ENCODE measurements around the gene SIX3. TPM values are rescaled to one million over a fixed set of nuclear protein-coding genes. Genes with fewer than 3 reads are reported as not detected.

The SIX3 gene
- total RNA-seq, 1 donor from 2014 or later, result not detected

DNA sequence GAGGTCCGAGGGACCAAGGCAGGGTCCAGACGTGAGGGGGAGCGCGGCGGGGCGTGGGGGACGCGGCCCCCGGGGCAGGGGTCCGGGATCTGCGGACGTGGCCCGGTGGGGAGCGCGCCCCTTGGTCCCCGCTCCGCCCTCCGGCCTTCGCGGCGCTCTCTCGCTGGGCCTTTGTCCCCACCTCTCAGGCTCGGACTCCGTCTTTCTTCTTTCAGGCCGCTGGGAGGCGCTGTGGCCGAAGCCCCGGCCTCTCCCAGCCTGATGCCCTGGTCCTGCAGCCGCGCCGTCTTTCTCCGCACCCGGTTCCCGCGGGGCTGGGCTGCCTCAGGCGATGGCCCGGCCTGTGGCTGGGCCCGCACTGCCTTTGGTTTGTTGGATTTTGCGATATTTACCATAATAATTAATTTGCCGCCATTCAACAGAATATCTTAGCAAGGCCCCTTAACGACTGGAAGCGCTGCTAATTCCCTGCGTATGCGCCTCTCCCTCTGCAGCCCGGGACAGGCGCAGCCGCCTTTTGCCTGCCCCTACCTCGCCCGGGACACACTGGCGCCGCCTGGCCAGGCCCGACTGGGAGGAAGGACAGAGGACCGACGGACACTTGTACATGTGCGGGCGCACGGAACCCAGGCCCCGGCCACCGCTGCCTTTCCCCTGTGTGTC lies 10.8 kb downstream of the SIX3 start:
- peak; percentile 55 for ATAC-seq
- intact Hi-C loops (cut with DNase I), result no loop called here

DNA sequence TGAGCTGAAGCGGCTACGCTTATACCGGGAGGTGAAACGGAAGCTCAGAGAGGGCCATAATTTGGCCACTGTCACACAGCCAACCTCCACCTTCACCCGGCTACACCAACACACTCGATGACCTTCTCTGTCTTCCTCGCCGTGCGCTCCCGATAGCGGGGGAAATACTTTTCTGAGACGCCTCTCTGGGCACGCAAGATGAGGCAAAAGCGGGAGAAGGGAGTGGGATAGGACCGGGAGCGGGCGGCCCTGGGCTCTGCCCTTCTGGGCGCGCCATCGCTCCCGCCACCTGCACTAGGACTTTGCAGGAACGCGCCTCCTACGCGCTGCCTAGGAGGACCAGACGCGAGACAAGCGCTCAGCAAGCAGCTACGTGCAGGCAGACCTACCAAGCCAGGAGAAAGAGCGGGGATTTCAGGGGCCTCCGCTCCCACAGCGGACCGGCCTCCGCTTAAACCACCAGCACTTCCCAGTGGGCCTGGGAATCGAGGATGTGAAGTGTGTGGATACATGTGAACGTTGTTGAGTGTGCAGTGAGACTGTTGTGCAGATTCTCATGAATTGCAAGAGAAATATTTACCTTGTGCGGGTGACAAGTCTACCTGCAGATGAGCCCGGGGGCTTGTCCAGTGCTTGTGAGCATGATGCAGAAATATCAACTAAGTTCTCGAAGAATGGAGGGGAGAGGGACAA lies 11.4 kb downstream of the SIX3 start:
- DNase-seq (ENCODE audit: low spot score) (no peak), ATAC-seq (no peak)
- intact Hi-C loops (cut with DNase I), result no loop called here

More for the DNA sequence above, 10.8 kb downstream of the SIX3 start:
- no peak for DNase-seq (ENCODE audit: low spot score)

DNA sequence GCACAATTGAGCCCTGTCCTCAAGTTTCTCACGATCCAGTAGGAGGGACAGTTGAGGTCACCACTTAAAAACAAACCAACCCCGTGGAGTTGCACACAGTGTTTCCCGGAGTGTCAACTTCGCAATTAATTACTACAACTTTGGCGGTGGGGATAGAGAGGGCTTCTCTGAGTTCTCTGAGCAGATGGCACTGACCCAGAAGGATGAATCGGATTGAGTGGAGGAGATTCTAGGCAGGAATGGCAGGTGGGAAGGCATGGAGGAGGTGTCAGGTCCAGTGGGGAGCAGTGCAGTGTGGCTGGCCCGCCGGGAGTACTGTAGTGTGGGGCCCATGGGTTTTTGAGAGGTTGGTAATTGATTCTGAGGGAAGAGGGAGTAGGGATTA lies 12.0 kb downstream of the SIX3 start:
- DNase-seq (ENCODE audit: low spot score) (no peak), ATAC-seq (no peak)
- intact Hi-C loops (cut with DNase I), result no loop called here

DNA sequence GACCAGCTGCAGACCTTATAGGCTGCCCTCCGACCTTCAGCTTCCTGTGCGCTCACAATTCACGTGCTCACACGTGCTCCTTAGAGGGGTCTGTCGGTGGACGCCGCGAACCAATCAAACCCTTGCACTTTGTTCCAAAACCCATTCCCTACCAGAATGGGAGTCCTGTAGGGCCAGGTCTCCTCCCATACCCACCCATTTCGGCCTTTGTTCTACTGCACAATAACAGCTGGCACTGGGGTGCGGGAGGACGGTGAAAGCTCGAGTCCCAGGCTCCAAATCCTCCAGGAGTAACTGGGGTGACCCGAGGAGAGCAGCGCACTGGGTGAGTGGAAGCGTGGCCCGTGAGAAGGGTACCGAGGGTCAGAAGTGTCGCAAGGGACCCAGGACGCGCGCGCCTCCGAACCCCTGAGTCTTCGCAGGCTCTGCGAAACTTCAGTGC lies 13.0 kb downstream of the SIX3 start:
- DNase-seq (ENCODE audit: low spot score) (no peak), ATAC-seq (no peak)
- intact Hi-C loops (cut with DNase I), result no loop called here

DNA sequence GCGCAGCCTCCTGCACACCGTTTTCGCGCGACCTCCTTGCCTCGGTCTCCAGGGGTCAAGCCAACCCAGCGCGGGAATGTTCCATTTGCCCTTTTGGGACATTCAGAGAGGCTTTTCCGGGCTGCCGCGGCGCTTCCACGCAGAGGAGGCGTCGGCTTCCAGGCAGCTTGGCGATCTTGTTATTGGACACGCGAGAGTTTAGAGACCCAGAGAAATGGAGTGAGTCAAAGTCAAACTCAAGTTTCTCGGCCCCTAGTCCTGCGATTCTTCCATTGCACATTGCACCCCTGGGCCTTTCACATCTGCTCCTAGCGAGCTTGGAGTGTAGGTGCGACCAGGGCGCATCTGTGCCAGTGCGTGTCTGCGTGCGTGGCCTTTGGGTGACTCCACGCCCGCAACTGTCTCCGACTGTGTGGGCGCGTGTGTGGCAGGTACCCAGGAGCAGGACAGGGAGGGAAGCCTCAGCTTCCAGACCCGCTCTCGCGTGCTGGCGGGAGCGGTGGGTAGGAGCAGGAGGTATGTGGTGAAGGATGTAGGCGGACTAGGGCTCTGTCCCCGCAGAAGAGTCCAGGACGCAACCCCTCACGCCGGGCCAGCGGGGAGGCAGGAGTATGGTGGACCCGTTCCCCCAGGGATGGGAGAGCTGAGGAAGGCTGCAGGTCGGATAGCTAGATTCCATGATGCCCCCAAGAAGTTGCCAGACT lies 13.5 kb downstream of the SIX3 start:
- ATAC-seq (no peak), DNase-seq (ENCODE audit: low spot score) (no peak)
- intact Hi-C loops (cut with DNase I), result no loop called here

DNA sequence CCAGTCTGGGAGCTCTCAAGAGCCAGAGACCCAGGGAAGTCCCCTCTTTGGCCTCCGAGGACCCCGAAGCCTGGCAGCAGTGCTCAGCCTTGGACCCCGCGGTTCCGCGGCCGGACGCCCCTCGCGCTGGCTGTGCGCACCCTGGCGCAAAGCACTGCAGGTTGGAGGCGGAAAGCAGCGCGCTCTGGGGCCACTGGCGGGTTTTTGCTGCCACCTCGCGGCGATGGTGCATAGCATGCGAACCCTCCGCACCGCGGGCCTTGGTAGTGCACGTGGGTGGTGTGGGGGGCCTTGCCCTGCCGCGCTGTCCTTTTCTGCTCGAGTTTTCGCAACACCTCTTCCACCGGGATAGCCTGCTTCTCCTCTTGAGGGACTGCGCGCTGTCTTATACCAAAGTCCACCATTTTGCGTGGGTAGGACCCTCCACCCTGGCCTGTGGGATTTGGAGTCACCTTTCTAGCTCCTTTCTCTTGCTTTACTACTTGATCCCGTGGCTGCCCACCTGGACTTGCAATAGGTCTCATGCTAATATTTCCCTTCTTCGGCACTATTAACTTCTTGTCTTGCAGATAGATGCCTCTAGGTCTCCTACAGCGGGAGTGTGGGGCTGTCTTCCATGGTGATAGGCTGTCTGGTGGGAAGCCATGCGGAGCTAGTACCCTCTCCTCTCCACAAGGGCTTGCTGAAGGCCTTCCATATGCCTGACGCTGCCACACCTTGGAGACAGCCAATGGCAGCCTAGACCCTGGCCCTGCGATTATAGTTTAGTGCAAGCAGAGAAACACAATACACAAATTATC lies 14.3 kb downstream of the SIX3 start:
- ATAC-seq (peak; percentile 86), DNase-seq (ENCODE audit: low spot score) (peak; percentile 86)
- intact Hi-C loops (cut with DNase I), result no loop called here

DNA sequence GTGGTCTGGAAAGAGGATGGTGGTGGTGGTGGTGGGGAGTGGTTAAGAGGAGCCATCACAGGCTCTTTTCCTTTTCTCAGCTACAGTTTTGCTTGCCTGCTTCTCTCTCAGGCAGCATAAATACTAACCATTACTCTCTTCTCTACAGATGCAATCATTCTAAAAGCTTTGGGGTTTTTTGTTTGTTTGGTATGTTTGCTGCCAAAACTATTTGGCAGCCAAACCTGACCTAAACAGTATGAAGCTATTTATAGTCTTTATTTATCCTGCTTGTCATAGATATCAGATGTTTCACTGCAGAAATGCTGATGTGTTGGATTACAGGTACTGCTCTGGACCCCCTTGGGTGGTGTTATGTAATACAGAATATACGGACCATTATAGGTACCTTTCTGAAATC lies 15.3 kb downstream of the SIX3 start:
- ATAC-seq (no peak), DNase-seq (ENCODE audit: low spot score) (no peak)
- intact Hi-C loops (cut with DNase I), result no loop called here

DNA sequence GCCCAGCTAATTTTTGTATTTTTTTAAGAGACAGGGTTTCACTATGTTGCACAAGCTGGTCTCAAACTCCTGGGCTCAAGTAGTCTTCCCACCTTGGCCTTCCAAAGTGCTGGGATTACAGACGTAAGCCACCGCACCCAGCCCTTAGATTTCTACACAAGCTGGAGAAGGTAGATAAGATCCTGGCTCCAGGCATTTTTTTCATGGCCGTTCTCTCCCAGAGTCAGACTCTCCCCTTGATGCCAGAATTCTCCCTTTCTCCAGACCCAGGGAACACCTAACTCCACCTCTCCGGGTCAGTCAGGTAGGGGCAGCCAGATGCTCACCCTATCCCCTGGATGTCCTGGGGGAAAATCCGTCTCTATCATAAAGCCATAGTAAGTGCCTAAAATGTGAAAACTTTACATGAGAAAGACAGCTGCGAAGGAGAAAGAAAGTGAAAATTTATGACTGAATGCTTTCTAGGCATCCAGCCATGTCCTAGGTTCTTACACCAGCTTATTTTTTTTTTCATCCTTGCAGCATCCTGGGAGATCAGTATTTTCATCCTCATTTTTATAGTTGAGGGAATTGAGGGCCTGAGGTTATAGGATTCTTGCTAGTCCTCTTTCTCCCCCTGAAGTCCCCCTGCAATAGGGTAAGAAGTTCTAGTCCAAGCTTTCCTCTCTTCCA lies 16.3 kb downstream of the SIX3 start:
- intact Hi-C loops (cut with DNase I), result no loop called here
- ATAC-seq, result no peak

DNA sequence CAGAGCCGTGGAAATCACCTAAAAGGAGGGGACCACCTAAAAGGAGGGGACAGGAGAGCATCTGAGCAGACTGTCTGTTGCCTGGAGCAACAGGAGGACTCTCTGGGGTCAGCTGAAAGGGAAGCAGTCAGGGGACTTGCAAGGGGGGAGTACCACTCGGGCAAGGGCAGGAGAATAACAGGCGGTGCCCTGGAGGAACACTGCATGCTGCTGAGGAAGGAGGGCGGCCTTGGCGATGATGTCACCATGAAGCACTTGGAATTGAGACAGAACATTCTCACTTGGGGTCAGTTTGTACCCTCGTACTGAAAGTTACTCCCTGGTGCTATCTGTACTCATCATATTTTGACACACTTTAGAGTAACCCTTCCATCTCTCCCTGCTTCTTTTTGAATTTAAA lies 18.4 kb downstream of the SIX3 start:
- intact Hi-C loops (cut with DNase I), result no loop called here
- ATAC-seq, result no peak
- DNase-seq (ENCODE audit: low spot score), result no peak

More for the DNA sequence above, 16.3 kb downstream of the SIX3 start:
- DNase-seq (ENCODE audit: low spot score), result no peak

DNA sequence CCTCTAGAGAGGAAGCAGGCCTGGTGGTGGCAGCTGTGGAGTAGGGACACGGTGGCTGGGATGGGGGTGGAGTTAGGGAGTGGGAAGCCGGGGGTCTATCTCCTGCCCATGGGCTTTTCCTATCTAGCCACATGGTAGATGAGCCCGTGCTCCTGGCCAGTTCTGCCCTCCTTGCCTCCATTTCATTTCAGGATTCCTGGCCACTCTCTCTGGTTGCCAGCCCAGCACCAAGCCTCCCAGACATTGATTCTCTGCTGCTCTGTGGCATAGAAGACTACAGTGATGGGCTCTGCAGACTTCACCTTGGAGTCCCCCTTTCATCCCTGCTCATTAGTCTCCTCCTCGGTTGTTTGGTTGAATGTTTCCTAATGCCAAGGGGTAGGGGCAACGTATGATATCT lies 19.4 kb downstream of the SIX3 start:
- DNase-seq (ENCODE audit: low spot score) (no peak), ATAC-seq (no peak)
- intact Hi-C loops (cut with DNase I), result no loop called here

DNA sequence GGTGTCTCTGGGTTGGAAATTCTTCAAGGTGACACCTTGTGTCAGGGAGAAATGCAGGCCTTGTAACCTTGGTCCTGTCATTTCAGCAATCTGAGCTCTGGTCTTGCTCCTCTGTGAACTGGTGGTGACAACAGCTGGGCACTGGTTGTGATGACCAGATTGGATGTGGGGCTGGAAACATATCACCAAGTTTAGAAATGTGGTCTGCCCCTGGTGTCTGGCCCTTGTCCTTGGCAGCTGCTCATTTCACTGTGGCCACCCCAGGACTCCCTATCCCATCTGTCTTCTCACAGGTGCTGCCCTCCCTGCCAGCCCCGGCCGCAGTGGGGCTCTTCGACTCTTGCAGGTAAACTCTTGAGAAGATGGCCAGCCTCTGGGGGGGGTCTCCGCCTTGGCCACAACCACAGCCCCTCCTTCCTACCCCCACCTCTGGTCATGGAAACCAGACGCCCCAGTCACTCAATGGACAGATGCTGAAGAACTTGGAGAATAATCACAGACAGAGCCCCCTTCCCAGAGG lies 20.7 kb downstream of the SIX3 start:
- intact Hi-C loops (cut with DNase I), result no loop called here
- DNase-seq (ENCODE audit: low spot score) (no peak), ATAC-seq (no peak)

DNA sequence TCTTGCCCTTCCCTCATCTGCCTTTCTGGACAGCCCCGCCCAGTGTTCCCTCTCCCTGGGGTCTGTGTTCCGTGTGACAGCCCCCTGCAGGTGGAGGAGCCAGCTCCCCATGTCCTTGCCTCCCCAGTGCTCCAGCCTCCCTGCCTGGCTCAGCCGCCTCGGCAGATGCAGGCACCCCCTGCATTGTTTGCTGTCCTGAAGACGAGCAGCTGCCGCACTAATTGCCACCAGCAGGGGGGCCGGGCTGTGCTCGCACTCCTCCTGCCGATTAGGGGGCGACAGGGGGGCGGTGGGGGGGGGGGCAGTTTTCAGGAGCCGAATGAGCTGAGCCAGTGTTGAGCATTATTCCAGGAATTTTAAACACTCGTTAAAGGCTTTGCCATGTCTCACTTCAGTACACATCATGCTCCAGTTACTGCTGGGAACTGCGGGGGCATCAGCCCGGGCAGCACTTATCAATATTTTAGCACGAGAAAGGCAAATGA lies 23.3 kb downstream of the SIX3 start:
- ATAC-seq (no peak), DNase-seq (ENCODE audit: low spot score) (no peak)
- intact Hi-C loops (cut with DNase I), result no loop called here

DNA sequence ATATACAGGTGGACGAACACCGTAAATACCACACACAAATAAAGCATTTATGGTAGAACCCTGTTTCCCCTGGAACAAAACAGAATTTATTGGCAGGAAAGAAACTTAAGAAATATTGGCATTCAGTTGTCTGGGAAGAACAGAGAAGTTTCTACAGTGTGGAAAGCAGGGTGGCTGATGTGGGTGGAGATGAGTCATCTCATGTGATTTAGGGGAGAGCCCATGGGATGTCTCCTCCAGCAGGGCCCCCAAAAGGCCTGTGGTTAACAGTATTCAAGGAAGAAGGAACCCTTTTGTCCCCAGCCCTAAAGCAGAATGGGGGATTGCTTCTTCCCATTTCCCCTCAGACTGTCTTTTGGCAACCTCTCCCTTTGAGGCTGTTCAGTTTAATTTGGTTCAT lies 24.2 kb downstream of the SIX3 start:
- ATAC-seq (no peak), DNase-seq (ENCODE audit: low spot score) (no peak)
- intact Hi-C loops (cut with DNase I), result no loop called here

DNA sequence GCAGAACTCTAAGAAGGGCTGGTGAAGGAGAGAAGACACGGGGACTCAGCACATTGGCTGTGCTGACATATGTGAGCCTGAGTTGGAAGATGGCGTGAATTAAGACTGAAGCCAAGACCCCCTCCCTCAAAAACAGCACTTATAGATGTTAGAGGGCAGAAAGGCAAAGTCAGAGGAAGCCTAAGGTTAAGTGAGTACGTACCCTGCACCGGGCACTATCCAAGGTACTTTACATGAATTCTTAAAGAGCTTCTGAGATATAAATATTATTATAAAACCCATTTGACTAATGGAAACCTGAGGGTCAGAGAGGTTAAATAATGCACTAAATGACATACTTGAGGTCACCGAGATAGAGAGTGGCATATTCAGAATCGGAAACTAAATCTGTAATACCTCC lies 25.6 kb downstream of the SIX3 start:
- DNase-seq (ENCODE audit: low spot score) (no peak), ATAC-seq (no peak)
- intact Hi-C loops (cut with DNase I), result no loop called here

DNA sequence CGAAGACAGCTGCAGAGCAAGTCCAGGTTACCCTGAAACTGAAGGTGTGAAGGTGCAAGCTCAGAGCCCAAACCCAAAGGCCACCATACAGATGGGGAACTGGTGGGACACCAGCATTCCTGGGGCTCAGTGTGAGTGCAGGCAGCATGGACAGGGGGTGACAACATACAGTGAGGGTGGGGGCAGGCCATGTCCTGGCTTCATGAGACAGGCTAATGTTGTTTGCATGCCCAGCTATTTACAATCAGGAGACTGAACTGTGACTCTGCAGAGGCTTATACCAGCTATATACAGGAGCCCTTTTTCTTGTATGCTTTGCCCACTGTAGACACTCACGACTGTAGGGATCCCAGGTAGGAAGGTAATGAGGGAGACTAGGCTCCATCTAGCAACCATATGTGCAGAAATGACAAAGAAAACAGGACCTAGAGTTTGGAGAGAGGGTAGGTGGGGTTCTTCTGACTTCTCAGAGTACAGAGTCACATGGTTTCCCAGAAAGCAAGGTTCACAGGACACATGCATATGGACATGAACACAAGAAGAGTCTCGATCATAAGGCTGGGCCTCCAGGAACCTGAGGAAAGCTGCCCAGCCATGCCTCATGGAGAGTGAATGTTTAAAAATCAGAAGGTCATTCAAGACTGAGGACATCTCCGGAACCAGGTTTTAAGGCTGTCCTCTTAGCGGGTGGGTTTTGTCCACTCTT lies 26.4 kb downstream of the SIX3 start:
- intact Hi-C loops (cut with DNase I), result no loop called here
- no peak for DNase-seq (ENCODE audit: low spot score)
- no peak for ATAC-seq

DNA sequence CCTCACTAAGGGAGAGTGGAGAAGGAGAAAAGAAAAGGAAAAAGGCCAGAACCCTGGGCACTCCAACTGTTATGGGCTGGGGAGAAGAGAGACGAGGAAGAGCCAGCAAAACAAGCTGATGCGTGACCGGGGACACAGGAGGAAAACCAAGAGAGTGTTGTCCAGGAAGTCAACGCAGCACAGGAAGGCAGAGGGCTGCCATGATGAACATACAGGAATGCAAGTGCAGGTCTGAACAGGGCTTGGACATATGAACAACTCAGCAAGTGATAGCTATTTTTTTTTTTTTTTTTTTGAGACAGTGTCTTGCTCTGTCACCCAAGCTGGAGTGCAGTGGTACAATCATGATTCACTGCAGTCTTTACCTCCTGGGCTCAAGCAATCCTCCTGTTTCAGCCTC lies 28.4 kb downstream of the SIX3 start:
- DNase-seq (ENCODE audit: low spot score) (no peak), ATAC-seq (no peak)
- intact Hi-C loops (cut with DNase I), result no loop called here

DNA sequence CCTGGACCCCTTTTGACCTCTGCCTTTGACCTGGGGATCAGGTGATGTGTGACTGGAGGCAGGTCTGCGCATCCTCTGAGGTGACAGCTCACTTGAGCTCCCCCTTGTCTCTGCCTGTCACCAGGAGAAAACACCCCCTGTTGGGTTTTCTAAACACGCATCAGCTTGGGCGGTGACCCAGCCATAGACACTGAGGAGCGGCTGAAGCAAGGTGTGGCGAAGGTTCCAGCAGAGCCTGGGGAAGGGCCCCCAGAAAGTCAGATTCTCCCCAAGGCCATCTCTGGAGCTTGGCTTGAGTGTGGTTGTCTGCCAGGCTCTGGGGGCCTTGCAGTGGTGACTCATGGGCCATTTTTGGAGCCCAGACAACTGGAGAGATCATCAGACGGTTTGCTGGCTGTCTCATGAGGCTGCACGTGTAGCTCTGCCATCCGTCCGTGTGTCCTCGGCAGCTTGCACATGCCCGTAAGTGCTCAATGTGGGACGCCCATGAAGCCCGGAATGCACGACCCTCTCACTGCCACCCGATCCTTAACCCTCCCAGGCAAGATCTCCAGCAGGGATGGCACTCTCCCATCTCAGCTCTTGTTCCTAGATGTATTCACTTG lies 29.4 kb downstream of the SIX3 start:
- DNase-seq (ENCODE audit: low spot score) (no peak), ATAC-seq (no peak)
- intact Hi-C loops (cut with DNase I), result no loop called here

Measured in sciatic nerve (tissue), 2 donors.